HL-60 (cell line): ENCODE results near the gene PCDH1.

Source experiments
- DNase-seq, 2 experiments: peaks; one replicate each; pipeline ENCODE4 v3.0.0-alpha.2; 2010 to 2020; ENCODE audit warnings: low read depth in 1 of 2, low spot score in 1 of 2
- H3K27ac ChIP-seq: fragments of 250-450 bp; sonication (Bioruptor Pico); replicated peaks from 2 replicates; pipeline ENCODE4 v1.5.1; 2020; ENCODE audit warnings: mild to moderate bottlenecking, moderate library complexity
- H3K27me3 ChIP-seq: fragments of 250-450 bp; sonication (Bioruptor Pico); 2 replicates; pipeline ENCODE4 v1.5.1; 2021; ENCODE audit warnings: mild to moderate bottlenecking, moderate library complexity; ENCODE audit not compliant: insufficient read depth, poor library complexity, severe bottlenecking
- H3K4me3 ChIP-seq: replicated peaks from 2 replicates; pipeline ENCODE4 v1.5.1; 2011; ENCODE audit warnings: mild to moderate bottlenecking, control low read depth, low read length; ENCODE audit not compliant: insufficient read depth
- CTCF ChIP-seq: IDR thresholded peaks from one replicate; pipeline ENCODE4 v1.5.1; 2011; ENCODE audit warnings: low read length, control low read depth, inconsistent platforms; ENCODE audit not compliant: insufficient read depth
- GABPA ChIP-seq: IDR thresholded peaks from 2 replicates; pipeline ENCODE4 v1.6.1; 2012; ENCODE audit warnings: low read depth
- POLR2AphosphoS5 ChIP-seq: IDR thresholded peaks from 2 replicates; pipeline ENCODE4 v1.6.1; 2012; ENCODE audit warnings: low read depth
- SPI1 ChIP-seq: IDR thresholded peaks from 2 replicates; pipeline ENCODE4 v1.6.1; 2012; ENCODE audit warnings: low read depth, mild to moderate bottlenecking, borderline replicate concordance
- TF ChIP-seq, protein P1 (sequence below): IDR thresholded peaks from 2 replicates; pipeline ENCODE4 v1.6.1; 2012; ENCODE audit warnings: low read depth; ENCODE audit not compliant: insufficient replicate concordance

PCDH1 gene

GRCh38 chr5:141855265-141856036 lies 22.8 kb downstream of the PCDH1 start:
- H3K4me3 ChIP-seq, result no peak overlapping the region
- TF ChIP-seq SPI1 (no peak), CTCF (no peak), GABPA (no peak), POLR2AphosphoS5 (no peak)
- TF ChIP-seq, protein P1, sequence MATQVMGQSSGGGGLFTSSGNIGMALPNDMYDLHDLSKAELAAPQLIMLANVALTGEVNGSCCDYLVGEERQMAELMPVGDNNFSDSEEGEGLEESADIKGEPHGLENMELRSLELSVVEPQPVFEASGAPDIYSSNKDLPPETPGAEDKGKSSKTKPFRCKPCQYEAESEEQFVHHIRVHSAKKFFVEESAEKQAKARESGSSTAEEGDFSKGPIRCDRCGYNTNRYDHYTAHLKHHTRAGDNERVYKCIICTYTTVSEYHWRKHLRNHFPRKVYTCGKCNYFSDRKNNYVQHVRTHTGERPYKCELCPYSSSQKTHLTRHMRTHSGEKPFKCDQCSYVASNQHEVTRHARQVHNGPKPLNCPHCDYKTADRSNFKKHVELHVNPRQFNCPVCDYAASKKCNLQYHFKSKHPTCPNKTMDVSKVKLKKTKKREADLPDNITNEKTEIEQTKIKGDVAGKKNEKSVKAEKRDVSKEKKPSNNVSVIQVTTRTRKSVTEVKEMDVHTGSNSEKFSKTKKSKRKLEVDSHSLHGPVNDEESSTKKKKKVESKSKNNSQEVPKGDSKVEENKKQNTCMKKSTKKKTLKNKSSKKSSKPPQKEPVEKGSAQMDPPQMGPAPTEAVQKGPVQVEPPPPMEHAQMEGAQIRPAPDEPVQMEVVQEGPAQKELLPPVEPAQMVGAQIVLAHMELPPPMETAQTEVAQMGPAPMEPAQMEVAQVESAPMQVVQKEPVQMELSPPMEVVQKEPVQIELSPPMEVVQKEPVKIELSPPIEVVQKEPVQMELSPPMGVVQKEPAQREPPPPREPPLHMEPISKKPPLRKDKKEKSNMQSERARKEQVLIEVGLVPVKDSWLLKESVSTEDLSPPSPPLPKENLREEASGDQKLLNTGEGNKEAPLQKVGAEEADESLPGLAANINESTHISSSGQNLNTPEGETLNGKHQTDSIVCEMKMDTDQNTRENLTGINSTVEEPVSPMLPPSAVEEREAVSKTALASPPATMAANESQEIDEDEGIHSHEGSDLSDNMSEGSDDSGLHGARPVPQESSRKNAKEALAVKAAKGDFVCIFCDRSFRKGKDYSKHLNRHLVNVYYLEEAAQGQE, result no peak
- peaks cover 3% of the 10 kb centered on the region for H3K27me3 ChIP-seq
- H3K27ac ChIP-seq, result no peak overlapping the region
- DNase-seq, result no peak

DNA sequence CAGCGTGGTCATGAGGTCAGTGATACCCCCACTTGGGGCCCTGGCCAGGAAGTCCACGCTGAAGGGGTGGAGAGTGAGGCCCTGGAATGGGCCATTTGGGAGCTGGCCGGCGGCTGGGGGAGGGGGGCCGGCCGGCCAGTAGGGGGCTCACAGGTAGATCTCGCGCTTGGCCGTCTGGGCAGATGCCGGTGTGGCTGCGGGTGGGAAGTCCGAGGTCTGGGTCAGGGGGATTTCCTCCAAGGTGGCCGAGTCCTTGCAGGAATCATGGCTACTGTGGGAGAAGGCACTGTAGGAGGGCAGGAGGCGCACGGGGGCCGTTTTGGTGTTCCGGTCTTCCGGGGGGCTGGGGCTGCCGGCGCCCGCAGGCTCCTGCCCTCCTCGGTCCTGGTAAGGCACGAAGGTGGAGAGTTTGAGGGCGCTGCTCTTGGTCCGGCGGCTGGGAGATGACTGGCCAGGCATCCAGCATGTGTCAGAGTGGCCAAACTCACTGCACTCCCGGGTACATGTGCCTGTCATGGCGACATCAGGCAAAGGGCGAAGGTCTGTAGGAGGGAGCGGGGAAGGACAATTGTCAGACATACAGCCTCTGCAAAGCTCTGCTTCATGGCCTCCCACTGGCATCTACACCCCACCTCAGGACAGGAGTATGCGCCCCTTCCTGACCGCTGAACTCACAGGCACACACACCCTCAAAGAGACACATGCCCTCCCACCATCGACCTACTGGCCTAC lies 24.1 kb downstream of the PCDH1 start:
- no peak overlapping the region for H3K4me3 ChIP-seq
- TF ChIP-seq, protein P1, result no peak
- TF ChIP-seq POLR2AphosphoS5, result no peak
- TF ChIP-seq GABPA, result no peak
- TF ChIP-seq CTCF, result no peak
- no peak for TF ChIP-seq SPI1
- no peak overlapping the region for H3K27ac ChIP-seq
- H3K27me3 ChIP-seq, result peaks cover 10% of the 10 kb centered on the region
- no peak for DNase-seq

- Histone ChIP-seq H3K27ac (no peak overlapping the region), H3K4me3 (no peak overlapping the region), H3K27me3 (peaks cover 24% of the 10 kb centered on the region)
- TF ChIP-seq, protein P1, result no peak
- TF ChIP-seq GABPA, result no peak
- TF ChIP-seq POLR2AphosphoS5, result no peak
- no peak for TF ChIP-seq CTCF
- no peak for TF ChIP-seq SPI1
- DNase-seq, result no peak
These were observed 25.8 kb downstream of the PCDH1 start for GRCh38 chr5:141852448-141852847.
